ENCODE data around the gene DYNLT4.
"Not testable (repeated sequence)": the region's sequence is repeated elsewhere in the genome, so short reads cannot be mapped to it uniquely, and the experiment has no call there.

DYNLT4 gene

GRCh38 chr1:44787506-44787905 lies 19.6 kb downstream of the DYNLT4 start:
- no peak for FAIRE-seq

- FAIRE-seq = no peak
These were observed 20.2 kb downstream of the DYNLT4 start for GRCh38 chr1:44786841-44787426.

GRCh38 chr1:44786138-44786840 lies 20.9 kb downstream of the DYNLT4 start:
- FAIRE-seq = no peak

GRCh38 chr1:44785501-44786137 lies 21.5 kb downstream of the DYNLT4 start:
- no peak for FAIRE-seq

- no peak for FAIRE-seq
These were observed 22.1 kb downstream of the DYNLT4 start for GRCh38 chr1:44785029-44785380.

- no peak for FAIRE-seq
These were observed 22.8 kb downstream of the DYNLT4 start for GRCh38 chr1:44784094-44785028.

GRCh38 chr1:44783697-44784093 lies 23.5 kb downstream of the DYNLT4 start:
- no peak for FAIRE-seq

- no peak for FAIRE-seq
These were observed 26.5 kb downstream of the DYNLT4 start for GRCh38 chr1:44780583-44781121.

GRCh38 chr1:44778705-44779576 lies 28.2 kb downstream of the DYNLT4 start:
- FAIRE-seq = no peak

GRCh38 chr1:44777969-44778635 lies 29.0 kb downstream of the DYNLT4 start:
- no peak for FAIRE-seq

GRCh38 chr1:44777547-44777946 lies 29.6 kb downstream of the DYNLT4 start:
- no peak for FAIRE-seq

- no peak for FAIRE-seq
These were observed 30.5 kb downstream of the DYNLT4 start for GRCh38 chr1:44776730-44777068.

- FAIRE-seq = no peak
These were observed 31.0 kb downstream of the DYNLT4 start for GRCh38 chr1:44775930-44776729.

- no peak for FAIRE-seq
These were observed 31.8 kb downstream of the DYNLT4 start, which contains the start of gene RPS8 for GRCh38 chr1:44775078-44775929. TSS of gene RPS8 (plus strand) at chr1:44775540. CDS start at chr1:44775597, 57 bp downstream.

GRCh38 chr1:44766421-44766820 lies 40.7 kb downstream of the DYNLT4 start:
- not testable (repeated sequence) for FAIRE-seq

- no peak for FAIRE-seq
These were observed 46.3 kb downstream of the DYNLT4 start for GRCh38 chr1:44760876-44761275.

GRCh38 chr1:44759077-44759476 lies 48.1 kb downstream of the DYNLT4 start:
- FAIRE-seq = no peak

- no peak for FAIRE-seq
These were observed 49.7 kb downstream of the DYNLT4 start for GRCh38 chr1:44757420-44757819.
